K562 (cell line): ENCODE results near the gene MEX3D. TPM values are rescaled to one million over a fixed set of nuclear protein-coding genes. Genes with fewer than 3 reads are reported as not detected.
A peak's percentile ranks its signal among the peaks of the same experiment; 100 is the strongest.

ENCODE experiments used
- AFF1 ChIP-seq, 2 experiments: fragments of 450-650 bp; IDR thresholded peaks; 2 replicates each; pipeline ENCODE4 v1.6.1; 2018; ENCODE audit warnings: mild to moderate bottlenecking in 2 of 2, low read depth in 1 of 2; ENCODE audit not compliant: partially characterized antibody in 2 of 2
- ASH1L ChIP-seq: fragments of 450-650 bp; IDR thresholded peaks from 2 replicates; pipeline ENCODE4 v1.6.1; 2018; ENCODE audit warnings: borderline replicate concordance, mild to moderate bottlenecking, low read depth; ENCODE audit not compliant: partially characterized antibody
- BRD4 ChIP-seq: fragments of 200-600 bp; sonication (generic); IDR thresholded peaks from 2 replicates; pipeline ENCODE4 v1.6.1; 2017; ENCODE audit warnings: inconsistent platforms
- CBX1 ChIP-seq: sonication (generic); IDR thresholded peaks from 2 replicates; pipeline ENCODE4 v1.6.1; 2016; ENCODE audit warnings: antibody characterized with exemption, low read depth, mild to moderate bottlenecking
- CTBP1 ChIP-seq: fragments of 450-650 bp; IDR thresholded peaks from 2 replicates; pipeline ENCODE4 v1.6.1; 2016; ENCODE audit warnings: borderline replicate concordance
- E2F4 ChIP-seq: sonication (generic); formaldehyde crosslinking; IDR thresholded peaks from 2 replicates; pipeline ENCODE4 v1.8.0; 2022; ENCODE audit warnings: mild to moderate bottlenecking, low read depth, missing genetic modification reagents
- ERF ChIP-seq: fragments of 450-650 bp; formaldehyde crosslinking; IDR thresholded peaks from 2 replicates; pipeline ENCODE4 v1.4.0; 2020; ENCODE audit warnings: mild to moderate bottlenecking, mixed read lengths
- HIVEP1 ChIP-seq: fragments of 250-450 bp; sonication (Bioruptor Pico); IDR thresholded peaks from 2 replicates; pipeline ENCODE4 v1.4.0; 2020; ENCODE audit warnings: mild to moderate bottlenecking
- HMG20A ChIP-seq: fragments of 450-650 bp; formaldehyde crosslinking; conservative IDR thresholded peaks from 2 replicates; pipeline ENCODE4 v1.4.0; 2020; ENCODE audit warnings: mild to moderate bottlenecking, mixed read lengths
- MYBL2 ChIP-seq, 2 experiments: fragments of 450-650 bp in 1 of 2; sonication (generic) in 1 of 2; formaldehyde crosslinking in 1 of 2; IDR thresholded peaks; 2 replicates each; pipeline versions ENCODE4 v1.6.1 to v1.8.1; 2017 to 2022; ENCODE audit warnings: borderline replicate concordance in 1 of 2, inconsistent platforms in 1 of 2, low read depth in 1 of 2, mild to moderate bottlenecking in 1 of 2, missing genetic modification reagents in 1 of 2, moderate library complexity in 1 of 2
- NFXL1 ChIP-seq: fragments of 450-650 bp; formaldehyde crosslinking; IDR thresholded peaks from 2 replicates; pipeline ENCODE4 v1.4.0; 2021; ENCODE audit warnings: mild to moderate bottlenecking
- NONO ChIP-seq, 2 experiments: fragments of 200-400 bp in 1 of 2; fragments of 450-650 bp in 1 of 2; formaldehyde crosslinking in 1 of 2; IDR thresholded peaks; 2 replicates each; pipeline ENCODE4 v1.6.1; 2017; ENCODE audit warnings: low read depth in 2 of 2, mild to moderate bottlenecking in 2 of 2, moderate library complexity in 2 of 2, low read length in 1 of 2
- OTX1 ChIP-seq: fragments of 450-650 bp; formaldehyde crosslinking; IDR thresholded peaks from 2 replicates; pipeline ENCODE4 v1.4.0; 2022; ENCODE audit warnings: mild to moderate bottlenecking
- RBM22 ChIP-seq: fragments of 200-400 bp; formaldehyde crosslinking; IDR thresholded peaks from 2 replicates; pipeline ENCODE4 v1.6.1; 2018; ENCODE audit warnings: low read length, low read depth; ENCODE audit not compliant: poor library complexity, severe bottlenecking
- RREB1 ChIP-seq: fragments of 250-450 bp; sonication (Bioruptor Pico); IDR thresholded peaks from 2 replicates; pipeline ENCODE4 v1.4.0; 2020
- ZBED1 ChIP-seq: IDR thresholded peaks from 2 replicates; pipeline ENCODE4 v1.6.1; 2014
- ZNF76 ChIP-seq: fragments of 250-450 bp; sonication (Bioruptor Pico); IDR thresholded peaks from 2 replicates; pipeline ENCODE4 v1.4.0; 2020; ENCODE audit warnings: mild to moderate bottlenecking, moderate library complexity, borderline replicate concordance
- polyA plus RNA-seq, 8 experiments: library from polyadenylated mRNA; depleted of rRNA in 4 of 8; stranded (reverse) in 5 of 8; unstranded in 3 of 8; fragments of >200 nt; fragmentation: Nextera tagmentation in 2 of 8; fragmentation: Illumina TruSeq in 1 of 8; extraction: Ambion mirVana in 2 of 8; extraction: Trizol in 1 of 8; gene quantifications; 2 replicates each; pipeline versions ENCODE4 v1.2.1 to v1.2.3, GENCODE V29; 2011 to 2014; ENCODE audit warnings: inconsistent platforms in 1 of 8, missing spikeins in 1 of 8
- total RNA-seq, 7 experiments: library from RNA; depleted of rRNA in 6 of 7; stranded (reverse); fragments of >200 nt in 6 of 7; fragmentation: Illumina TruSeq in 2 of 7; extraction: Trizol in 2 of 7; gene quantifications; 2 replicates each; pipeline versions ENCODE4 v1.2.1 to v1.2.3, GENCODE V29; 2011 to 2021; ENCODE audit warnings: low replicate concordance in 1 of 7

MEX3D gene
- total and polyA plus RNA-seq, 9 of the 15 experiments (the other 6 are each of a cell fraction or from before 2014, with no cell fraction given), result 1.7 to 39.3 (median 5.7) TPM

- peak; percentile 53; the same call in 1 of the 2 replicates for TF ChIP-seq RREB1
- peak in 1 of 2 experiments; percentile 72 for TF ChIP-seq AFF1 (IDR thresholded peaks at IDR 0.05; ENCODE audit: low read depth in 1 of 2, partially characterized antibody in 2 of 2)
- no peak for TF ChIP-seq ZBED1
- peak; percentile 96 for TF ChIP-seq CBX1
- peak in 1 of 2 experiments; percentile 63; a peak in 1 of 4 replicates for TF ChIP-seq NONO (IDR thresholded peaks at IDR 0.05; ENCODE audit: low read depth in 2 of 2, low read length in 1 of 2)
- TF ChIP-seq ERF (CRISPR knock-in tag), result peak; percentile 62; the same call in 1 of the 2 replicates
- TF ChIP-seq BRD4, result no peak; the same call in 1 of the 2 replicates
- TF ChIP-seq RBM22, result no peak
- no peak for TF ChIP-seq ZNF76 (CRISPR knock-in tag)
- 0 out of 2 replicates have a peak, but pooled peaks have one; percentile 58 for TF ChIP-seq OTX1 (CRISPR knock-in tag)
- no peak for TF ChIP-seq NFXL1 (CRISPR knock-in tag)
- TF ChIP-seq ASH1L, result peak; percentile 63
- TF ChIP-seq CTBP1, result peak; percentile 17; the same call in 1 of the 2 replicates
- TF ChIP-seq HIVEP1, result no peak
- no peak for TF ChIP-seq MYBL2 (IDR thresholded peaks at IDR 0.05; ENCODE audit: low read depth)
- TF ChIP-seq MYBL2 (CRISPR knock-in tag; IDR thresholded peaks at IDR 0.05; ENCODE audit: borderline replicate concordance), result no peak
- TF ChIP-seq E2F4 (CRISPR knock-in tag), result no peak
- TF ChIP-seq HMG20A (CRISPR knock-in tag), result 0 out of 2 replicates have a peak, but pooled peaks have one; percentile 22
These were observed 38.1 kb upstream of the MEX3D start (continued) for GRCh38 chr19:1606138-1606651.
